Choroid plexus epithelial cell (primary cell): Measurements from ENCODE around the gene SLC9A8.

Experiments
- DNase-seq: peaks from one replicate; pipeline ENCODE4 v3.0.0-alpha.2; 2010; ENCODE audit warnings: low read depth
- H3K4me3 ChIP-seq: 2 replicates; pipeline ENCODE4 v1.5.1; 2011; ENCODE audit warnings: low read depth, mild to moderate bottlenecking, control low read depth, low read length, moderate library complexity
- TF ChIP-seq, protein P1 (sequence below): conservative IDR thresholded peaks from 2 replicates; pipeline ENCODE4 v1.5.1; 2011; ENCODE audit warnings: low read depth, mild to moderate bottlenecking, control low read depth, inconsistent platforms, low read length, moderate library complexity

SLC9A8 gene

DNA sequence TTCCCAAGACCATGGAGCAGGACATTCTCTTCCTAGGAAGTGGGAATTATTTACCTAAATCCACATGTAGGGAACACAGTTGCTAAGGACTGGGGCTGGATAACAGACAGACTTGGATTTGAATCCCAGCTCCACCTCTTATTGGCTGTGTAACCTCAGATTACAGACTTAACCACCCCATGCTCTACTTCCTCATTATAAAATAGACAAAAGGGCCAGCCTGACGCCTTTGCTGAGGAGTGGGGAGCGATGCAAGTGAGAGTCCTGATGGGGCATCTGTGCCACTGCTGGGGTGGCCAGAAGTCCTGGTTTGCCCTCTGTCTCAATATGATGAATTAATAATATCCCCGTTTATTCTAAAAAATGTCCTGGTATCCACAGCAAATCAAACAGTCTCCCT is 55.9 kb downstream of the SLC9A8 start:
- H3K4me3 ChIP-seq = no peak overlapping the region
- DNase-seq = no peak
- TF ChIP-seq, protein P1, sequence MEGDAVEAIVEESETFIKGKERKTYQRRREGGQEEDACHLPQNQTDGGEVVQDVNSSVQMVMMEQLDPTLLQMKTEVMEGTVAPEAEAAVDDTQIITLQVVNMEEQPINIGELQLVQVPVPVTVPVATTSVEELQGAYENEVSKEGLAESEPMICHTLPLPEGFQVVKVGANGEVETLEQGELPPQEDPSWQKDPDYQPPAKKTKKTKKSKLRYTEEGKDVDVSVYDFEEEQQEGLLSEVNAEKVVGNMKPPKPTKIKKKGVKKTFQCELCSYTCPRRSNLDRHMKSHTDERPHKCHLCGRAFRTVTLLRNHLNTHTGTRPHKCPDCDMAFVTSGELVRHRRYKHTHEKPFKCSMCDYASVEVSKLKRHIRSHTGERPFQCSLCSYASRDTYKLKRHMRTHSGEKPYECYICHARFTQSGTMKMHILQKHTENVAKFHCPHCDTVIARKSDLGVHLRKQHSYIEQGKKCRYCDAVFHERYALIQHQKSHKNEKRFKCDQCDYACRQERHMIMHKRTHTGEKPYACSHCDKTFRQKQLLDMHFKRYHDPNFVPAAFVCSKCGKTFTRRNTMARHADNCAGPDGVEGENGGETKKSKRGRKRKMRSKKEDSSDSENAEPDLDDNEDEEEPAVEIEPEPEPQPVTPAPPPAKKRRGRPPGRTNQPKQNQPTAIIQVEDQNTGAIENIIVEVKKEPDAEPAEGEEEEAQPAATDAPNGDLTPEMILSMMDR = no peak

DNA sequence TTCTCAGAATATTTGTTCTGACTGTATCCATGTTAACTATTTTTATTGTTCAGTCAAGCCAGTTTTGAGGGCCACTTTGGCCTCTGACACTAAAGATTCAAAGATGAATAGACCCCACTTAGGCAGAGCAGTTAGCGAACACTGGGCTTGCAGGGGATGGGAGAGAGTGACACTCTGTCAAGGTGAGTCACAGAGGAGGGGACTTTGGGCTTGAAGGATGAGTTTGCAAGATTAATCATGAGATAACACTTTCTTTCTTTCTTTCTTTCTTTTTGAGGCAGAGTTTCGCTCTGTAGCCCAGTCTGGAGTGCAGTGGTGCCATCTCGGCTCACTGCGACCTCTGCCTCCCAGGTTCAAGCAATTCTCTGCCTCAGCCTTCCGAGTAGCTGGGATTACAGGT is 56.3 kb downstream of the SLC9A8 start:
- TF ChIP-seq, protein P1 = no peak
- no peak overlapping the region for H3K4me3 ChIP-seq
- no peak for DNase-seq

DNA sequence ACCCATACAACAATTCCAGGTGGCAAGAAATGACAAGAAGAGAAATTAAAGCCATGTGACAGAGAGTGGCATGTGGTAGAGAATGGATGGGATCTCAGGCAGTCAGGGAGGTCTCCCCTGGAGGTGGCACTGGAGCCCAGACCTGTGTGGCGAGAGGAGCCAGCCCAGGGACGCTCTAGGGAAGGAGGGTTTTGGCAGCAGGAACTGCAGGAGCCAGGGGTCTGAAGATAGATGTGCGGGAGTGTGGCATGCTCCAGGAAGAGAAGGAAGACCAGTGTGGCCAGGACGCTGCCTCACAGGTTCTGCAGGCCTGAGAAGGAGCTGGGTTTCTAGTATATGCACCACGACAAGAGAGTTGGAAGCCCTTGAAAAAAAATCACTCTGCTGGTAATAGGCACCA is 57.6 kb downstream of the SLC9A8 start:
- DNase-seq = no peak
- TF ChIP-seq, protein P1 = no peak
- no peak overlapping the region for H3K4me3 ChIP-seq

DNA sequence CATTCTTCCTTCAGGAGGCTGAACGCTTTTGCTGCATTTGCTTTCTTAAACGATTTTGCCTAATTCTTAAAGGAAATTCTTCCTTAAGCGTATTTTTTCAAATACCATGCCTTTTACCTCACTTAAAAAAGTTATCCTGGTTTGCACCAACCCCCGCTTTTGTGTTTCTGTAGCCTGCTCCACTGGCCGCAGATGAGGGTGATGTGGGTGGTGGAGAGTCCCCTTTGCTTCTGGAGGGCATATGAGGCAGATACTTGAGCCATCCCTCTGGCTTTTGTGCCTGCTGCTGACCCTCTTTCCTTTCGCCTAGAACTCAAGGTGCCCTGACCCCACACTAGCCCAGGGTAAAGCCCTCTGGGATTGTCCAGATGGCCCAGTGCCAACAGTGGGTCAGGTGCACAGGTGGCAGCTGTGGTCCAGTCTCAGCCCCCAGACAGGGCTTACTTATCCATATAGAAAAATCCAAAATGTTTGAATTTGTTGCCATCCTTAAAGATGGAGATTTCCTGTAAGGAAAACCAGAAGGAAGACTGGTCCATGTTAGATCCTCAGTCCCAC is 58.8 kb downstream of the SLC9A8 start:
- TF ChIP-seq, protein P1 = no peak
- no peak for DNase-seq
- no peak overlapping the region for H3K4me3 ChIP-seq

DNA sequence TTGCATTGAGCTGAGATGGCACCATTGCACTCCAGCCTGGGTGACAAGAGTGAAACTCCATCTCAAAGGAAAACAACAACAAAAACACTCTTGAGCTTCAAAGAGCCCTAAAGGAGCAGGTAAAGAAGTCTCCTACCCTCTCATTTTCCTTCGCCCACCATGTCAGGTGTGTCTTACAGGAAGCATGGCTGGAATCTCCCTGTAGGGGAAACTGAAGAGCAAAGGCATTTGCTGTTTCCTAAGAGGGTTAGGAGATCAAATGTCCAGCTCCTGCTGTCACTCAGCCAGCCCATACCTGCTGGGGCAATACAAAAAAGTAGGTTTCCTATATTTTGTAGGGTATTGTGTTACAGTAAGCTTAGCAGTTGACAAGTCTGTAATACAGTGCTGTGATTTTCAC is 59.4 kb downstream of the SLC9A8 start:
- TF ChIP-seq, protein P1 = no peak
- no peak for DNase-seq
- H3K4me3 ChIP-seq = no peak overlapping the region

DNA sequence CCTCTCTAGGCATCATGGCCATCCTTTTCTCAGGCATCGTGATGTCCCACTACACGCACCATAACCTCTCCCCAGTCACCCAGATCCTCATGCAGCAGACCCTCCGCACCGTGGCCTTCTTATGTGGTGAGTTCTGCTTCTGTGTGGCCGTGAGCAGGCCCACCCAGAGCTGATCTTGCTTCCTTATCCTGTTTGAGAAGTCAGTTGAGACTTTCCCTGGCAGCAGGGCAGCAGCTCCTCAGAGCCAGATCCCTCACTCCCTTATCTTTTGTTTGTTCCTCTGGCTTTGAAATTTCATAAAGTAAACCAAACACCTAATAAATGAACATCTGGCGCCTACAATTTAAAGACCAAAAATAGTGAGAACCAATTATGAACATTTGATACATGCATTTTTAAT is 62.1 kb downstream of the SLC9A8 start:
- H3K4me3 ChIP-seq = no peak overlapping the region
- no peak for DNase-seq
- TF ChIP-seq, protein P1 = no peak

DNA sequence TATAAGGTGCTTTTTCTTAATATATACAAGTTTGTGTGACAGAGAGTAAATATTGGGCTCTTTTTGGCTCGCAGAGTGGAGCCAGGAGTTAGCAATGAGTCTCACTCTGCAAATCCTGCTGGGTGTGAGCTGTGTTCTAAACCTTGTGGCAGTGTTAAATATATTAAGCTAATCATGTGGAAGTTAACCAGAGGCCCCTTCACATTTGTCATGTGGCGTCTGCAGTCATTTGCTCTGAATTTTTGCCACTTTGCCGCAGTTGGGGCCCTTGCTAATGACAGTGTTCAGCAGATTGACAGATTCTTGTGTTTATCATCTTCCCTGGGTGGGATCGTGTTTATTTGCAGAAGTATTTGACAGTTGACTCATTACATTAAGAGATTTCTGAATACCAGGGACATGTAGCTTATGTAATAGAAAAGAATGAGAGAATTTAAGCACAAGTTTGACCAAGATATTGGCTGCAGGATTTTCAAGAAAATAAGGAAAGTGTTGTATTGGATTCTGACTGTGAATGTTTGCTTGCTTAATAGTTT is 64.8 kb downstream of the SLC9A8 start:
- no peak overlapping the region for H3K4me3 ChIP-seq
- DNase-seq = no peak
- TF ChIP-seq, protein P1 = no peak
